ENCODE measurements around the gene TSHR.
A peak's percentile ranks its signal among the peaks of the same experiment; 100 is the strongest.
"Not testable (repeated sequence)": the region's sequence is repeated elsewhere in the genome, so short reads cannot be mapped to it uniquely, and the experiment has no call there.

Gene TSHR

DNA sequence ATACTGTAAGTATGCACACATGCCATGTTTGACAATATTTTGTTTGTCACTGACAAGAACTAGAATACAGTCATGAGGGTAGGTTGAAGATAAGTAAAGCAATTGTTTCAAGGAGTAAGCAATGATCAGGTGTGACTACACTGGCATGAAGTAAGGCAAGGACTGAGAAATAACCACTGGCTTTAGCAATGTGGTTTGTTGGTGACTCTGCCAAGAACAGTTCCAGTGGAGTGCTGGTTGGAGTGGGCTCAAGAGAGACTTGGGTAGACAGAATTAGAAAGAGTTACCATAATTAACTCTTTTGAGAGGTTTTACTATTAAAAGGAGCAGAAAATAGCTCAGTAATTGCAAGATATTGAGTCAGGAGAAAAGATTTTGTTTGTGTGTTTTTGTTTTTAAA lies 135.7 kb downstream of the TSHR start:
- no peak for DNase-seq

DNA sequence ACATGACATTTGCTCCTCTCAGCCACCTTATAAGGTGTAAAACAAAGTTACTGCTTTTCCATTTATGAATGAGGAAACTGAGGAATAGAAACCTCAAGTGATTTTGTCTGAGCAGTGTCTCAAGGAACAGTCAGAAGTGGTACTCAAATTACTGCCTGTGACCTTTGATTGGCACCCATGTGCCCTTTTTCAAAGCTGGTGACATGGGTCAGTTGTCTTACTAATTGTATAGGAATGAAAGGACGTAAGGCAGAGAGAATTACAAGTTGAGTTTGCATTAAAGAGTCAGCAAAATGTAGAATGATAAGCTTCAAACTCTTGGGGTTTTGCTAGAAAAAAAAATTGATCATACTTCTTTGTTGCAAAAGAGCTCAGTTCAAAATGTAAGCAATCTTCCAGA lies 136.2 kb downstream of the TSHR start:
- DNase-seq: no peak

DNA sequence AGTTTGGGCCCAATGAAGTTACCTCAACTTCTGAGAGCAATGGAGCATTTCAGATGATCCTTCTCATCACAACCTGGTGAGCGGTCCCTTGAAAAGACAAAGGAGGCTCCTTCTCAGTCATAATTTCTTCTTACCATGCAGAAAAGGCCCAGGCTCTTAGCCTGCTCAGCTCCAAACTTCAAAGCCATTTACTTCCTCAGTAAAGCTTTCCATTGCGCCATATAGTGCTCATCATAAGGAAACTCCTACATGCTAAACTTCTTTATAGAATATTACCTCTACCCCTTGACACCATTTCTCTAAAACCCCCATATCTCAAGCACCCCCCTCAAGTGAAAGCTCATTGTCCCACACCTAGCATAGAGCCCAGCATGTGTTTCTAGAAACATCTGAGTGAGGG lies 138.2 kb downstream of the TSHR start:
- no peak for DNase-seq

DNA sequence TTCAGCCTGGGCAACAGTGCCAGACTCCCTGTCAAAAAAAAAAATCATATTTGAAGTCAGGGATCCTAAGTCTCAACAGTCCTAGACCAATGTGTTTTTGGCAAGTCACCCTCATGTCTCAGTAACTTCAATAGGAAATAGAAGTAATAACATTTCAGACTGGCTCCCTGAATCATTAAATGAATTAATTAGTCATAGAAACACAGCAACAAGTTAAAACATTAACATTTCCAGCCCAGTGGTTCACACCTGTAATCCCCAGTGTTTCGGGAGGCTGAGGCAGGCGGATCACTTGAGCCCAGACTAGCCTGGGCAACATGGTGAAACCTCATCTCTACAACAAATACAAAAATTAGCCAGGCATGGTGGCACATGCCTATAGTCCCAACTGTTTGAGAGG lies 140.1 kb downstream of the TSHR start:
- DNase-seq: no peak

DNA sequence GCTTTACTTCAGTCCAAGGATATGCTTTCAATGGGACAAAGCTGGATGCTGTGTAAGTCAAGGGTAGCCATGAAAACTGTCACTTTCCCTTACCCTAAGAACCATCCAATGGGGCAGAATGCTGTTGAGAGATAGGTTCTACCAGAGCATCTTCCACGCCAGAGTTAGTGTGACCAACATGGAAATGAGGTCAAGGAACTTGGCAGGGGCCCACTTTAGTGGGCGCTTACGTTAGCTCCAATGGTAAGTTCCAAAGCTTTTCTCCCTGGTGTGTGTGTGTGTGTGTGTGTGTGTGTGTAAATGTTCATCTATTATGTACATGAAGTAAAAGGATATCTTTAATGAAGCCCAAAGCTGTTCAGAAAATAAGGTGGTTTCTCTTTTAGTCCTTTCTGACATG lies 141.2 kb downstream of the TSHR start:
- no peak for DNase-seq

DNA sequence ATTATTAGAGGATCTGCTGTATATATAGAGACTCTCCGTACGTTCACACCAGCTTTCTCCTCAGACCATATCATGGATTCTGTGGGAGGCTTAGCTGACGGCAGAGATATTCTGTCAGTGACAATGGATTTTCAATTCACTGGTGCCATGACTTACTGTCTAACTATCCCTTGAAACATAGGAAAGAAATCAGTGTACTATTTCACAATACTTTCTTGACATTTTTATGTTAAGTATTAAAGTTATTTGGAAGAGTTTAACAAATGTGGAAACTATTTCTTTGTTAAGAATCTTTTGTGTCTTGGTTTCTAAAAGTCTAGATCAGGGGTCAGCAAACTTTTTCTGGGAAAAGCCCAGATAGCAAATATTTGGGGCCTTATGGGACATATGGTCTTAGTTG lies 146.8 kb downstream of the TSHR start:
- no peak for DNase-seq

DNA sequence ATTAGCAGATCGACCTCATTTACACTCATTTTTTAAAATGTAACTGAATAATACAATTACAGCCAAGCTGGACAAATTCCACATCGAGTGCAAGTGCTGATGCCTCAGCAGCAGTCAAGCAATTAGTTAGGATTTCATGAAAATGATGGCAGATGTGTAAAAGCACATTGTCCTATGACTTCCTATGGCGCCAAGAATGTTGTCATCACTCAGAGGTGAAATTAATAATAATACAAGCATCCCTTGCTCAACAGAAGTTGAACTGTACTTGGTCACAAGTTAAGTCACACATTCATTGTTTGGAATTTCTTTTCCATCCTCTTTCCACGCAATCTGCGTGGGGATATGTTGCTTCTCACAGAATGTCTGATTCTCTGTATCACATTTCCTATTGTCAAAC lies 148.0 kb downstream of the TSHR start:
- DNase-seq: no peak

DNA sequence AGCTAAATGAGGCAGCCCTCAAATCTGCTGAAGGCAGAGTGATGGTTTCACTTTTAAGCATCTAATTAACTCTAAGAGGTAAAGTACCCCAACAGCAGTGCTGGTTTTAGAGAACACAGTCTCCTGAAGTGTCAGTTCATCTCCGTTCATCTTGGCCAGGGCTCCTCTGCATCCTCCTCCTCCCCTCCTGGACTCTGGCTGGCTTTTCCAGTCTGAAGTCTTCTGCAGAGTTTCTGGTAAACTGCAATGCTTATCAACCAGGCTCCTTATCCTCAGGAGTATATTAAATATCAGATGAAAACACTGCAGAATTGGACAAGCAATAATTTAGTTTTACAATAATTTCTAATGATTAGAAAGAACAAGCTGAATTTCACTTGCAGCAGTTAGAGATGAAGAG lies 150.0 kb downstream of the TSHR start:
- DNase-seq: no peak

DNA sequence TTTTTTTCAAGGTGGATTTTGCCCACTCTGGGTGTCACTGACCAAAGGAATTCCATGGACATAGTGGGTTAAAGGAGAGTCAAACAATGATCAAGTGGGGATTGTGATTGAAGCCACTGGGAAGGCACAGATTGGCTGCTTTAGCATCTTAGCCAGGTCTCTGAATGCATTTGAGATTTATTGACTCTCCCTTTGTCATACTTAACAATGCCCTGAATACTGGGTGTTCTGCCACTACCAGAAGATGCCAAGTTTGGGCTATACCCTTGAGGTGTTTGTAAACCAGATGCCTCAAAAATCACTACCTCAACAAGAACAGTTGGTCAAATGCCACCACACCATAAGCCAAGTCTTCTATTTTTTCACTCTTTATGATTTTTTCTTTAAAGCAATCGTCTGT lies 150.5 kb downstream of the TSHR start:
- no peak for DNase-seq

DNA sequence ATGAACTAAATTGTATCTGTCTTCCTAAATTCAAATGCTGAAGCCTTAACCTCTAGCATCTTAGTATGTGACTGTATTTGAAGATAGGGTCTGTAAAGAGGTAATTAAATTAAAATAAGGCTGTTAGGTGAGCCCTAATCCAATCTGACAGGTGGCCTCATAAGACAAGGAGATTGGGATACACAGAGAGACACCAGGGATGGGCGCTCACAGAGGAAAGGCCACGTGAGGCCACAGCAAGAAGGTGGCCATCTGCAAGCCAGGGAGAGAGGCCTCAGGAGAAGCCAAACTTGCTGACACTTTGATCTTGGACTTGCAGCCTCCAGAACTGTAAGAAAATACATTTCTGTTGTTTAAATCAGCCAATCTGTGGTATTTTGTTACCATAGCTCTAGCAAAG lies 154.8 kb downstream of the TSHR start:
- DNase-seq: no peak

DNA sequence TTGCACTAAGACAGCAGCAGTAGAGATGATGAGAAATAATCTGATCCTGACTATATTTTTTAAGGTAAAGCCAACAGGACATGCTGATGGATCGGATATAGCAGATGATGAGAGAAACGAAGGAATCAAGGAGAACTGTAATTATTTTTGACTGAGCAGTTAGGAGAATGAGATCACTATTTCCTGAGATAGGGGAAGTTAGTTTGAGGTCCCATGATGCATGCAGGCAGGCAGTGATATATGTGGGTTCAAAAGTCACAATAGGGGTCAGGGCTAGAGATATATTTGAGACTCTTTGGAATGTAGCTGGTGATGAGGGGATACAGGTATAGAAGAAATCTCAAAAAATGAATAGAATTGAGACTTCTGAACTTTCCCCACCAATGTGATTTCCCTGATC lies 157.8 kb downstream of the TSHR start:
- no peak for DNase-seq

DNA sequence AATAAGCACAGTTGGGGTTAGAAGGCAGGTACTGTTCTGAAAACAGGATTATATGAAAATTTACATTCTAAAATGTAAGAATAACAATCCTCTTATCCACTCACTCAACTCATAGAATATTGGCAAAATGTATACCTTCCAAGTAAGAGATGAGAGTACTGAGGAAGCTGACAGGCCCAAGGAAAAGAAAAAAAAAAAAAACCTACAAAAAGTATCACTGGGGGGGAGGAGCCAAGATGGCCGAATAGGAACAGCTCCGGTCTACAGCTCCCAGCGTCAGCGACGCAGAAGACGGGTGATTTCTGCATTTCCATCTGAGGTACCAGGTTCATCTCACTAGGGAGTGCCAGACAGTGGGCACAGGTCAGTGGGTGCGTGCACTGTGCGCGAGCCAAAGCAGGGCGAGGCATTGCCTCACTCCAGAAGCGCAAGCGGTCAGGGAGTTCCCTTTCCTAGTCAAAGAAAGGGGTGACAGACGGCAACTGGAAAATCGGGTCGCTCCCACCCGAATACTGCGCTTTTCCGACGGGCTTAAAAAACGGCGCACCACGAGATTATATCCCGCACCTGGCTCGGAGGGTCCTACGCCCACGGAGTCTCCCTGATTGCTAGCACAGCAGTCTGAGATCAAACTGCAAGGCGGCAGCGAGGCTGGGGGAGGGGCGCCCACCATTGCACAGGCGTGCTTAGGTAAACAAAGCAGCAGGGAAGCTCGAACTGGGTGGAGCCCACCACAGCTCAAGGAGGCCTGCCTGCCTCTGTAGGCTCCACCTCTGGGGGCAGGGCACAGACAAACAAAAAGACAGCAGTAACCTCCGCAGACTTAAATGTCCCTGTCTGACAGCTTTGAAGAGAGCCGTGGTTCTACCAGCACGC lies 158.8 kb downstream of the TSHR start:
- DNase-seq: not testable (repeated sequence)

DNA sequence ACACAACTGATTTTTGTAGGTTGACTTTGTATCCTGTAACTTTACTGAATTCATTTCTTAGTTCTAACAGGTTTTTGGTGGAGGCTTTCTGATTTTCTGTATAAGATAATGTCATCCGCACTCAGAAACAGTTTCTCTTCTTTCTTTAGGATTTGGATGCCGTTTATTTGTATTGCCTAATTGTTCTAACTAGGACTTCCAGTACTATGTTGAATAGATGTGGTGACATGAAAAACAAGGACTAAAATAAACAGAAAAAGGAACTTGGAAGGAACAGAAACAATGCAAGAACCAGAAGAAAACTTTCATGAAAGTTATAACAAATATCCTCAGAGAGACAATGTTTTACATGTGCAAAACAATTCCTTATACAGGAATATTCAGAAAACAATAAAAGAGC lies 165.1 kb downstream of the TSHR start:
- no peak for DNase-seq

DNA sequence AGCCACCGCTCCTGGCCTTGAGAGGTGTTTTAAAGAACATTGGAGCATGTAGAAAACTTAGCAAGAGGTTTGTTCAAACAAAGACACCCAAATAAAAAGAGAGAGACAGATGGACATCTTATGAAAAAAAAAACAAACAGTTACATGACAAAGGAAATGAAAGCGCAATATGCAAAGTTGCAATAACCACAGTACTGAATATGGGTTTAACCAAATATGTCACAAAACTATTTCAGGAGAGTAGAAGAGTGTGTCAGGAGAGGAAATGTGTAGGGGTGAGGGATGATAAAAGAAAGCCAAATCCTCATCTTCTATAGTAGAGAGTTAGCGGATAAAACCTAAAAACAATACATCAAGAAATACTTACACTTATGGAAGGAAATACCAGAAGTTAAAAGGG lies 166.9 kb downstream of the TSHR start:
- DNase-seq: no peak

DNA sequence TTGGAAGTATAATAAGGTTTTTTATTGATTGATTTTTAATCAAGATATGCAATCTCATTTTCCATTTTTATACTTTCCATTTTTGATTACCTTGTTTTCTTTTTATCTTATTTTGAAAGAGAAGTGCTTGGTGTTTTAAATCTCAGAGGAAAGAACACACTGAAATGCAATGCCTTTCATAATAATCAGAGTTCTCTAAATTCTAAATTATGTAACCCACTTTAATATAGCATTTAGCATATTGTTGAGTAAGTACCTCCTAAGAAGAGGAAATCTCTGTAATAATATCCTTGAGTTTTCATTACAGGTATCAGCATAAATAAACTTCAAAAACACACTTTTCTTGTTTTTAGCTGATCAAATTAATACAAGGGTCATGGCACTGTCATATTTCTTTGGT lies 168.4 kb downstream of the TSHR start:
- no peak for DNase-seq

DNA sequence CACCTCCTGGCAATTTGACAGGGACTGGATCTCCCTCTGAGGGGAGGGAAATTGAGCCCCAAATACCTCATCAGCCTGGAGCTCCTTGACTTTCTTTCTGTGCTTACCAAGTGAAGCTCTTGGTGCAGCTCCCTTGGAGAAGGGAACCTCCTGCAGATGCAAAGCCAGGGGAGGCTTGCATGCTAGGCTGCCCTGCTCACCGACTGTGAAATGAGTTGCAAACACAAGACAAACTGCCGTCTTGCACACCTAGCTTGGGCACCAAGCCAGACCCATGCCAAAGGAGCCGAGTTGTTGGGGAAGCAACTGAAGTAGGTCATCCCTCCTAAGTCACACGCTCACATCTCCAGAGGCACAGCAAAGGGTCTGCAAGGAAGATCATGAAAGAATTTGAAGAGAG lies 170.1 kb downstream of the TSHR start:
- DNase-seq: no peak

DNA sequence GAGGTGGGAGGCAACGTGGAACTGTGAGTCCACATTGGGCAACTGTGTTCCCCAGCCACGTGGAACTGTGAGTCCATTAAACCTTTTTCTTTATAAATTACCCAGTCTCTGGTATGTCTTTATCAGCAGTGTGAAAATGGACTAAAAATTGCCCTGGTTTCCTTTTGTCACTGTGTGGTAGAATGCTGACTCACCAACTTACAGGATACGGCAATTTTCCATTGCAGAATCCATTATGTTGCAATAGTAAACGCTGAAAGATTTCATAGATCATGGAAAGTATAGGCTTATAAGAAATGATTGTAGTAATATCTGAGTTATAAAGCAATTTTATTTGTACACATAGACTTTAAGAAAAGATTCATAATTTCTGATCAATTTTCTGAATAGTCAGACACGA lies 172.4 kb downstream of the TSHR start:
- no peak for DNase-seq

DNA sequence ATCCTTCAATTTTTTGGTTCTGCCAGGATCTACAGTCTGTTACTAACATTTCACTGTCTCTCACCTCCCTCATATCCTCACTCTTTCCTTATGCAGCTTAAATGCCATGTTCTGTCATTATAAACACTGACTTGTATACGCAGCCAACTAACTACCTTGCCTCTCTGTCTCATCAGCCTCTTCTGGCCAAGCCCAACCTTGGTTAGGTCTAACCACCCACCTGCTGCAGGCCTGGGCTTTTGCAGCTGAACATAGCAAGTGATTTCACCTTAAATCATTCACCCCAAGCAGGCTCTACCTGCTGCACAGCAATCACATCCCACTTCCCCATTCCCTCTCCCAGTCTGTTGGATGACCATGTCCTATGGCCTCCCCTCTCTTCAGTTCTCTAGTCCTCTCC lies 173.8 kb downstream of the TSHR start:
- no peak for DNase-seq

DNA sequence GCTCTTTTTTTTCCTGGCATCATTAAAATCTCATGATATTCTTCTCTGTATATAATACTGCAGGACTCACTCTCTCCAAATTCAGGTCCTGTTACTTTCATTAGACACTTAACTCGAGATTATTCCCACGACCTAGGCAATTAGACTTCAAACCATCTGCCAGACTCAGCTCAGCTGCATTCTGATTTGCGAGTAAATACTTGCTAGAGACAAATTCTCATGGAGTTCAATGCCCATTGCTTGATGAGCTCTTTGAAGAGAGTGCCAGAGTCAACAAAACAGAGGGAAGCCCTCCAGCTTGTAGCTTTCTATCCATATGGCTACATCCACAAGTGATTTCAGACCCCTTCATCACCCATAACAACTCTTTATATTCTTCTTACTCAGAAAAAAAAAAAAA lies 177.0 kb downstream of the TSHR start:
- DNase-seq: peak; percentile 10

DNA sequence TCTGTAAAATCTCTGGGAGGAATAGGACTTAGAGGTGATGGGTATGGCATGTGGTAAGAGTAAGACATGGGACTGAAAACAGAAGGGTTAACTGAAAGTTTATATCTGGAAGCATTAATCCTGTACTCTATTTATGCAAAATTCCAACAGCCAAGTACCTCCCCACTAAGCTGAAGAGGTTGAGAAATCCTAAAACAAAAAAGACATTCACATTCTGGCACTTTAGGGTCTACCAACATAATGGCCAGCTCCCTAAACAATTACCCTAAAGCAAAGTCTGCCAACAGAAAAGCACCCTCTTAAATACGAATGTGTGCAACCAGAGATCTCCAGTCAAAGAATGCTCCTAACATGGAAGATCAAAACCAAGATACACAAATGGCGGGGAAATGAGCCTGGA lies 178.0 kb downstream of the TSHR start:
- no peak for DNase-seq

DNA sequence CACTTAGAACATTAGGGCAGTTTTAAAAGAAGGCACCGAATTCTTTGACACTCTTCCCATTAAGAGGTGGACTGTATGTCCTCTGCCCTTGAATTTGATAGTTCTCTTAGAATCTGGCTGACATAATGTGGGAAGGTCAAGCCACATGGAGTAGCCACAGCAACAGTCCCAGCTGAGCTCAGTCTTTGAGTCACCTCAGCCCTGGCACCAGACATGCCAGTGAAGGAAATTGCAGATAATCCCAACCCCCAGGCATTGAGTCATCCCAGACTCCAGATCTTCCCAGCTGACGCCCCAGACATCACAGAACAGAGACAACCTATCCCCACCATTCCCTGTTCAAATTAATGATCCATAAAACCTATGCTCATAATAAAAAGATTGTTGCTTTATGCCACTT lies 181.9 kb downstream of the TSHR start:
- DNase-seq: no peak

DNA sequence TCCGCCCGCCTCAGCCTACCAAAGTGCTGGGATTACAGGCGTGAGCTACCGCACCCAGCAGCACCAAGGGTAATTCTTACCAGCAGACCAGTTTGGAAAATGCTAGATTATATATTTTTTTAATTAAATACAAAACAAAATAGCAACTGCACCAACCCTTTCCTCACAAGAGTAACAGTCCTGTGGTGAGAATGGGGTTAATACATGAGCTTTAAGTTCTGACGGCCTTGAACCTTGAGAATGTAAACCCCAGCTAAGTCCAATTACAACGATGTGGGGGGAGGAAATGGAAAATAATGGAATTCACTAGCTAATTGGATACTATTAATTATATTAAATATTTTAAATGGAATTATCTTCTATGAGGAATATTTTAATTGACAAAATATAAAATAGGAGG lies 183.0 kb downstream of the TSHR start:
- DNase-seq: no peak

DNA sequence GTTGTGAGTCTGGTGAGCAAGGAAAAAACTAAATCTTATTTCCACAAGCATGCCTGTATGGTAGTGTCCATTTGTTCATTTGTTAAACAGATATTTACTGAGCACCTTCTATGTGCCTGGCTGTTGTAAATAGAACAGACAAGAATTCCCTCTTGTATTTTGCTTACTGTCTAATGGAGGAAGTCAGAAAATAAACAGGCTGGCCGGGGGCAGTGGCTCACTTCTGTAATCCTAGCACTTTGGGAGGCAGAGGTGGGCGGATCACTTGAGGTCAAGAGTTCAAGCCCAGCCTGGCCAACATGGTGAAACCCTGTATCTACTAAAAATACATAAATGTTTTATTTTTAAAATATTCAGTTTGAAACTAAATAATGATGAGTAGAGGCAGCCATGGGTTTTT lies 186.0 kb downstream of the TSHR start:
- no peak for DNase-seq

DNA sequence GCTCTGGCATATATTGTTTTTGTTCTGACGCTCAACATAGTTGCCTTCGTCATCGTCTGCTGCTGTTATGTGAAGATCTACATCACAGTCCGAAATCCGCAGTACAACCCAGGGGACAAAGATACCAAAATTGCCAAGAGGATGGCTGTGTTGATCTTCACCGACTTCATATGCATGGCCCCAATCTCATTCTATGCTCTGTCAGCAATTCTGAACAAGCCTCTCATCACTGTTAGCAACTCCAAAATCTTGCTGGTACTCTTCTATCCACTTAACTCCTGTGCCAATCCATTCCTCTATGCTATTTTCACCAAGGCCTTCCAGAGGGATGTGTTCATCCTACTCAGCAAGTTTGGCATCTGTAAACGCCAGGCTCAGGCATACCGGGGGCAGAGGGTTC lies 188.4 kb downstream of the TSHR start:
- DNase-seq: no peak

DNA sequence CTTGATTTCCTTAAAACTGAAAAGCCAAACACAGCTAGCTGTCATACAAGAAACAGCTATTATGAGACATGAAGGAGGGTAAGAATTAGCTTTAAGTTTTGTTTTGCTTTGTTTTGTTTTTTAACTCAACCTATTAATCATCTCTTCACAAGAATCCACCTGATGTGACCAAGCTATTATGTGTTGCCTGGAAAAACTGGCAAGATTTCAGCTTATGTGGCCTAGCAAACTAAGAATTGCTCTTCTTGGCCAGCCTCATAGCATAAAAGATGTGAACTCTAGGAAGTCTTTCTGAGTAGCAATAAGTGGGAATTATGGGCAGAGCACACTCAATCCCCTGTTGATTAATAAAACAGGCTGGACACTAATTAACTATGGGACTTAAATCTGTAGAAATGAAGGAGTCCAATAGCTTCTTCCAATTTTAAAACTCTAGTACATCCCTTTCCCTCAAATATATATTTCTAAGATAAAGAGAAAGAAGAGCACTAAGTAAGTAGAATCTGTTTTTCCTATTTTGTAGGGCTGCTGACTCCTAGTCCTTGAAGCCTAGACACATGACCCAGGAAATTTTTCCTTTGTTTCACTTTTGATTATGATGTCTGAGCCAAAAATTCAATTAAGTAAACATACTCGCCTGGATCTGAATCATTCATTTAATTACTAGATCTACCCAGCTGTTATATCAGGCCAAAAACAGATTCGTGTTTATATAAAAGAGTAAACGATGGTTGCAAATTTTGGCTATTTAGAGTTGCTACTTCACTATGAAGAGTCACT lies 189.6 kb downstream of the TSHR start:
- no peak for DNase-seq
